WERI-Rb-1 (cell line): ENCODE results near the gene MRPS18A.

Source experiments
- DNase-seq: peaks from one replicate; pipeline ENCODE4 v3.0.0-alpha.2; 2020
- H3K27ac ChIP-seq: fragments of 250-450 bp; sonication (Bioruptor Pico); 2 replicates; pipeline ENCODE4 v1.5.1; 2020; ENCODE audit warnings: mild to moderate bottlenecking, moderate library complexity
- H3K27me3 ChIP-seq: fragments of 250-450 bp; sonication (Bioruptor Pico); 2 replicates; pipeline ENCODE4 v1.5.1; 2021; ENCODE audit warnings: mild to moderate bottlenecking, low read depth, moderate library complexity; ENCODE audit not compliant: insufficient read depth, severe bottlenecking
- H3K36me3 ChIP-seq: fragments of 250-450 bp; sonication (Bioruptor Pico); 2 replicates; pipeline ENCODE4 v1.5.1; 2020; ENCODE audit warnings: mild to moderate bottlenecking, moderate library complexity
- H3K4me3 ChIP-seq: 2 replicates; pipeline ENCODE4 v1.5.1; 2011; ENCODE audit warnings: low read depth, mild to moderate bottlenecking, control low read depth, low read length
- H3K9me3 ChIP-seq: fragments of 250-450 bp; sonication (Bioruptor Pico); 2 replicates; pipeline ENCODE4 v1.5.1; 2021; ENCODE audit warnings: mild to moderate bottlenecking, moderate library complexity; ENCODE audit not compliant: severe bottlenecking
- TF ChIP-seq, protein P1 (sequence below): IDR thresholded peaks from 2 replicates; pipeline ENCODE4 v1.5.1; 2011; ENCODE audit warnings: low read depth, mild to moderate bottlenecking, control low read depth, inconsistent platforms, low read length

MRPS18A gene

DNA sequence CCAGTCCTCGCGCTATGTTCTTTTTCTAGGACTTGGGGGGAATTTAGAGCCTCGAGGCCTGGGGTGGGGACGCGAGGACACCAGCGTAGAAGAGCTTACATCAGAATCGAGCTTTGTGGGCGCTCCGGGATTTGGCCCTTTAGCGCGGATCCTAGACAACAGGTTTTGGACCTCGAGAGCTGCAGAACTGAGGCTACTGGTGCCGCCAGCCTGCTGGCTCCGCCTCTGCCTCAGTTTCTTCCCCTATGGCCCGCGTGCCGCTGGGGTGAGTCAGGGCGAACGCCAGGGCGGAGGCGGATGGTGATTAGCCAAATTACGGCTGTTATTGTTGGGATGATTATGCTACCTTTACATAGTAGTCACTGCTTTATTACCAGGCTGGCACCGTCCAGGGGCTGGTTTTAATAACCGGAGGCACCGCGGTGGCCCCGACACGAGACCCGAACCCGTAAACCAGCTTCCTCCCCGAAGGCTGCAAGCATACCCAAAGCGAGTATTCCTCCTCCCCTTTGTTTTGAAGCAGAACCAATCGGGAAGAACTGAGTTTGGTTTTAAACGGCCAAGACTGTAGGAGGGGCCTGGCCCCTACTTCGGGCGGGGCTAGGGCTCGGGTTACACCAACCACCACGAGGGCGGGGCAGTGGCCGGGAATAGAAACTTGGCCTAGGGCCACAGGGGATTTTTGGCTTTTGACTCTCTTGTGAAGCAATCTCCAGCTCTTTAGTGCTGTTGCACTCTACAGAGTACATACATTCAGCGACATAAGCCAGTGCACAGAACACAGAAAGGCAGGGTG lies 57.9 kb downstream of the MRPS18A start:
- H3K27me3 ChIP-seq, result no peaks in the 10 kb centered on the region
- no peaks in the 10 kb centered on the region for H3K9me3 ChIP-seq
- H3K4me3 ChIP-seq, result peak overlapping the region; percentile 87
- DNase-seq, result peak; percentile 99
- TF ChIP-seq, protein P1, sequence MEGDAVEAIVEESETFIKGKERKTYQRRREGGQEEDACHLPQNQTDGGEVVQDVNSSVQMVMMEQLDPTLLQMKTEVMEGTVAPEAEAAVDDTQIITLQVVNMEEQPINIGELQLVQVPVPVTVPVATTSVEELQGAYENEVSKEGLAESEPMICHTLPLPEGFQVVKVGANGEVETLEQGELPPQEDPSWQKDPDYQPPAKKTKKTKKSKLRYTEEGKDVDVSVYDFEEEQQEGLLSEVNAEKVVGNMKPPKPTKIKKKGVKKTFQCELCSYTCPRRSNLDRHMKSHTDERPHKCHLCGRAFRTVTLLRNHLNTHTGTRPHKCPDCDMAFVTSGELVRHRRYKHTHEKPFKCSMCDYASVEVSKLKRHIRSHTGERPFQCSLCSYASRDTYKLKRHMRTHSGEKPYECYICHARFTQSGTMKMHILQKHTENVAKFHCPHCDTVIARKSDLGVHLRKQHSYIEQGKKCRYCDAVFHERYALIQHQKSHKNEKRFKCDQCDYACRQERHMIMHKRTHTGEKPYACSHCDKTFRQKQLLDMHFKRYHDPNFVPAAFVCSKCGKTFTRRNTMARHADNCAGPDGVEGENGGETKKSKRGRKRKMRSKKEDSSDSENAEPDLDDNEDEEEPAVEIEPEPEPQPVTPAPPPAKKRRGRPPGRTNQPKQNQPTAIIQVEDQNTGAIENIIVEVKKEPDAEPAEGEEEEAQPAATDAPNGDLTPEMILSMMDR, result no peak
- peak overlapping the region; percentile 99 for H3K27ac ChIP-seq
- peaks cover 33% of the 10 kb centered on the region for H3K36me3 ChIP-seq

DNA sequence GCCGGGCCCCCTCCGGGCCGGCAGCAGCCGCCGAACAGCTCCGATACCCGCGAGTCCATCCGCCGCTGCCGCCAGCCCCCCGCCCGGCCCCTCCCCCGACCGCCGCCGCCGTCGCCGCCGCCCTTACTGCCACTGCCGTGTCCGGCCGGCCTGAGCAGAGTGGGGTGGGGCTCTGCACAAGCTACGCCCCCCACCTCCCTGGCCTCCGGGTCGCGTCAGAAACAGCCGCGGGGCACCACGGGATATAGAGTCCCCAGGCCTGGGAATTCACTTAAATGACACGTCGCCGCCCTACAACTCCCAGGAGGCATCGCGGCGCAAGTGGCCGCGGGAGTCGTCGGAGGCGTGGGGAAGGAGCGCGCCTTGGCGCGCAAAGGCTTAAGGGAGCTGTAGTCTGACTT lies 58.5 kb downstream of the MRPS18A start, which contains the start of gene GTPBP2:
TSS of gene GTPBP2 (minus strand) at position 161 of the 401 bp plus-strand sequence. CDS start at position 59, 102 bp downstream.
- H3K36me3 ChIP-seq, result peaks cover 39% of the 10 kb centered on the region
- no peaks in the 10 kb centered on the region for H3K9me3 ChIP-seq
- DNase-seq, result peak; percentile 100
- H3K4me3 ChIP-seq, result peak within 1 kb of the TSS; percentile 87
- no peaks in the 10 kb centered on the region for H3K27me3 ChIP-seq
- TF ChIP-seq, protein P1, result no peak
- peak within 1 kb of the TSS; percentile 99 for H3K27ac ChIP-seq

DNA sequence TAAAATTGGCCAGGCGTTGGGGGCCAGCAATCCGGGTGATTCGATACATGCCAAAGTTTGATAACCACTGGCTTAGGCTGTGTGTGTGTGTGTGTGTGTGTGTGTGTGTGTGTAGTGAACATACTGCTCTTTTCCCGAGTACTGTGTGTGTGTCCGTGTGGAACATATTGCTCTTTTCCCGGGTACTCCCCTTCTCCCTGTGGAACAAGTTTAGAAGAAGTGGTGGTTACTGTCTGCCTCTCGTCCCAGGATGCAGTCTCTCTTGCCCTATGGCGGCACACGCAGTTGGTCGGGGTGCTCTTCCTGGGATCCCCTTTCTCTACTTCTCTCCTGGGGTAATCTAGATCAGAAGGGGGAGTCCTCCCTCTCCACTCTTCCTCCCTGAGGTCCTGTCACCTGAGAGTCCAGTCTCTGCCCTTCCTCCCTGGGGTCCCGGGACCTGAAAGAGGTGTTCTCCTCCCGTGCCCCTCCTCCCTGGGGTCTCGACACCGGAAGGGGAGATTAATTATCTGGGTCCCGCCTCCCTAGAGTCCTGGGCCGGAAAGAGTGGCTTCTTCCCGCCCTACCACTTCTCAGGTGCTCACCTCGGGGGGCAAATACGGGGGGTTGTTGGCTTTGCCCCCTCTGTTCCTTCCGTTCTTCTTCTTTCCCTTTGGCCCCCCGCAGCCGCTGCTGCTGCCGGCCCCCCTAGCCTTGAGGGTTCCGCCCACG lies 59.0 kb downstream of the MRPS18A start:
- peak; percentile 89 for DNase-seq
- H3K27ac ChIP-seq, result peak overlapping the region; percentile 99
- no peaks in the 10 kb centered on the region for H3K27me3 ChIP-seq
- H3K4me3 ChIP-seq, result peak overlapping the region; percentile 87
- peaks cover 45% of the 10 kb centered on the region for H3K36me3 ChIP-seq
- TF ChIP-seq, protein P1, result no peak
- H3K9me3 ChIP-seq, result no peaks in the 10 kb centered on the region

DNA sequence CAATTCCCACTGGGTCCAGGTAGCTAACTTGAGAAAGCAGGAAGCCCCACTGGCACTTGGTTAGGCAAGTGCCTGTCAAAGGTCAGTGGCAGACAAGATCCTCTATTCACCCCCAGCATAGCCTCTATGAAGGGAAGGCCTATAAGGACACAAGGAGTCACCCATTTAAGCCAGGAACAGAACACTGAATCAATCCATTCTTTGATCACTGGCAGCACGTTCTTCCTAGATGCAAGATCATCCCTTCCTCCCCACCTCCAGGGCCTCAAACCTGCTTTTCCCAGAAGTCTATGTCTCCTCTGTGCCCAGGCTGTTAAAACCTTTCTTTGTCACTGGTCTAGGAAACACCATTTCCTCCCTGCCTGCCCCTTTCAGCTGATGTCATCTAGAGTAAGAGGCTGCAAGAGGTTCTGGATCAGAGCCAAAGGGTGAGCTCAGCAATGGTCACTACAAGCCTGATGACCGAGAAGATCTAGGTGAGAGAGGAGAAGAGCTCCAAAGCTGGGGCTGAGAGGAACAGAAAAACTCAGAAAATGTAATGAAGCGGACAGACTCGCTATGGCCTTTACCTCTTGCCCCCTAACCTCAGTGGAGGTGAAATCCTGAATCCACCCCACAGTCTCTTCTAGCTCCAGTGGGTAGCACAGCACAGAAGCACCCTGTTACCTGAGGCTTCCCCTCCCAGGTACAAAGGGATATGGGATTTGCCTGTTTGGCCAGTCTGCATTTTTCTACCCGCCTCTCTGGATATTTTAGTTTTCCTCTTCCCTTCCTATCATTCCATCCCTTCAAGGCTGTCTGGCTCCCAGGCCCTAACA lies 60.4 kb downstream of the MRPS18A start:
- H3K4me3 ChIP-seq, result no peak overlapping the region
- no peak for DNase-seq
- H3K9me3 ChIP-seq, result no peaks in the 10 kb centered on the region
- no peak overlapping the region for H3K27ac ChIP-seq
- no peaks in the 10 kb centered on the region for H3K27me3 ChIP-seq
- TF ChIP-seq, protein P1, result no peak
- H3K36me3 ChIP-seq, result peaks cover 58% of the 10 kb centered on the region

DNA sequence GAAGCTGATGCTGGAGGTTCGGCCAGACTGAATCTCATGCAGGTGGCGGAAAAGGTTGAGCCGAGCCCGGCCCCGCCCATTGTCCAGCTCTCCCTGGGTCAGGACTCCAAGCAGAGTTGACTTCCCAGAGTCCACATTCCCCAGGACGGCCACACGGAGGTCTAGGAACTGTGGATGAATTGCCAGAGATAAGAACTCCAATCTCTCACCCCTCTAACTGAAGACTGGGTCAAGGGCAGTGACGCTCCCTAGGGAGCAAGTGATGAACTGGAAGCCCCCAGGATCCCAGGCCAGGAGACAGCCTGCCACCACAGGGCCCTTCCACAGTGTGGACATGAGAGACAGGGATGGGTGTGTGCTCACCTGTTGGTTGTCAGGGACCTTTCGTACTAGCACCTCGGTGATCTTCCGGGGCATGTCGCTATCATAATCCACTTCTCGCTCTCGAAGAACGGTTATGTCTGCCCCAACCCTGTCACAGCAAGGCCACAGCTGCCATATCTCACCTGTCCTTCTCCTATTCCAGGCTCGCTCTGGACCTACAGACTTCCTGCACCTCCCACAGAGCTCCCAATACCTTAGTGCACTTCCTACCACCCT lies 62.1 kb downstream of the MRPS18A start:
- no peak overlapping the region for H3K4me3 ChIP-seq
- H3K27me3 ChIP-seq, result no peaks in the 10 kb centered on the region
- peaks cover 75% of the 10 kb centered on the region for H3K36me3 ChIP-seq
- H3K27ac ChIP-seq, result no peak overlapping the region
- no peak for DNase-seq
- no peaks in the 10 kb centered on the region for H3K9me3 ChIP-seq
- TF ChIP-seq, protein P1, result no peak
